Measurements from ENCODE around the gene JAML. TPM values are rescaled to one million over a fixed set of nuclear protein-coding genes. Genes with fewer than 3 reads are reported as not detected.
A peak's percentile ranks its signal among the peaks of the same experiment; 100 is the strongest.

JAML gene
- total RNA-seq, 2 experiments from 2014 or later: 67.5 to 71.4 TPM

DNA sequence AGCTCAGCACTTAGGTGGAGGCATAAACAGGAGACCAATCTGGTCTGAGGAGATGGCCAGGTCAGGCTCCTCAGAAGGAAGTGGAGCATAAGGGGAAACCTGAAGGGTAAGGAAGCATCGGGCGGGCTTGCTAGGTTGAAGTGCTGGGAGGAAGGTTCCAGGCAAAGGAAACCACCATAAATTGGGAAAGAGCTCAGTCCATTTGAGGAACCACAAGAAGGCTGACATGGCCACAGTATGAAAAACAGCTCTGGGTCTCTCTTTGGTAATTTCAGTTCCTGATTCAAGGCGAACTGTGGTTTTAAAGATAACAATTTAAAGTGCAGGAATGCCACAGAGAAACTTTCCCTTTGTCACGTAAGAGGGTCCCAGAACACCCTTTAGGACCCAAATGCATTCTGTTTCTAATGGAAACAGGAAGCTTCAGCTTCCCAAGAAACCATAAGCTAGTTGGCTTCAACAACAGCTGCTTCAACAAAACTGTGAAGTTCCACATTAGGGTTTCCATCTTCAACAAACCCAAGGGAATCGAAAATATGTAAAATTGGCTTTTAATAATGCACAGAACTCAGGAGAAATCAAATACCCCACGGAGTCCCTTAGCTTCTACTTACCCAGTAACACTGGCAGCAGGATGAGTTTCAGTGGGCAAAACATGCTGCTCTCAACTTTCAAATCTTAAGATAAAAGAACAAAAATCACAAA is 10.4 kb downstream of the JAML start:
- no peaks in the 10 kb centered on the region for H3K9me3 Mint-ChIP-seq
- peaks cover 88% of the 10 kb centered on the region for H3K4me1 Mint-ChIP-seq (ENCODE audit: low read depth)
- CTCF ChIA-PET: interaction anchor here (0.5 to 2.9 kb wide), 13 partner anchors 10 to 789 kb away, joined by 3 to 12 read pairs (median 6); partner anchors contain the start of gene JAML
- no peak for DNase-seq
- H3K36me3 Mint-ChIP-seq (ENCODE audit: low read depth): peaks cover 41% of the 10 kb centered on the region
- H3K27ac Mint-ChIP-seq: peak overlapping the region; percentile 100
- intact Hi-C loops (cut with micrococcal nuclease): no loop called here
- H3K4me3 Mint-ChIP-seq: peak overlapping the region; percentile 64
- H3K27me3 Mint-ChIP-seq (ENCODE audit: low read depth): no peaks in the 10 kb centered on the region

DNA sequence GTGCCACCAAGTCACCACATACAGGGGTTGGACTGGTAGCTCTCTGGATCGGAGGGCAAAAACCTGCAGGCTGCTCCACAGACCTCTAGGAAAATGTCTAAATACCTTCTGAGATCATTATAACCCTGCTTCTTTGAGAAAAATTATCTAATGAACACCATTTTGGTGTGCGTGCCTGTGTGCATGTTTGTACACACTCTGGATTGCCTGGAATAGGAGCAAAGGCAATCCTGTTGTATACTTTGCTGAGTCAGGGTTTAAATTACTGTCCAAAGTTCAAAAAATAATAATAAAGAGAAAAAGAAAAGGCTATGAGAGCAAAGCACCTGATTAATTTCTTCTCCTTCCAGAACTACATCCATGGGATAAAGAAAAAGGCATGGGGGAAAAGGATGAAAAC is 11.0 kb downstream of the JAML start:
- peaks cover 38% of the 10 kb centered on the region for H3K36me3 Mint-ChIP-seq (ENCODE audit: low read depth)
- intact Hi-C loops (cut with micrococcal nuclease): no loop called here
- no peak for DNase-seq
- peaks cover 88% of the 10 kb centered on the region for H3K4me1 Mint-ChIP-seq (ENCODE audit: low read depth)
- peak overlapping the region; percentile 28 for H3K4me3 Mint-ChIP-seq
- H3K27ac Mint-ChIP-seq: peak overlapping the region; percentile 100
- no peaks in the 10 kb centered on the region for H3K9me3 Mint-ChIP-seq
- H3K27me3 Mint-ChIP-seq (ENCODE audit: low read depth): no peaks in the 10 kb centered on the region
- CTCF ChIA-PET: interaction anchor here (0.8 to 1.8 kb wide), 7 partner anchors 11 to 82 kb away, joined by 3 to 12 read pairs (median 6); partner anchors contain the start of gene JAML

DNA sequence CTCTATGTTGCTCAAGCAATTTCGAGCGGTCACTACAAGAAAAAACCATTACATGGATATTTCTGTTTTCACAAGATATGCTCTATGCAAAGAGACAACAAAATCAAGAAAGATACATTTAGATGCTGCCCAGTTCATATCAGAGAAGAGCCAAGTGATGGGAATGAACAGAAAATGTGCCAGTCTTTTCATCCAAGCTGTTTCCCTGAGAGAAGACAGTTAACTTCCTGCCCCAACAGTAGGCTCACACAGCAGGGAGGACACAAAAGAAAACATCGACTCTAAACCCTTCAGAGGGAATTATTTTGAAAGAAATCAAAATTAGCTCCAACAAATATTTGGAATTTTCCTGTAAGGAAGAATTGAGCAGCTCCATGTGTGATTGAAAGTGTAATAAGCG is 11.6 kb downstream of the JAML start:
- H3K36me3 Mint-ChIP-seq (ENCODE audit: low read depth): peaks cover 35% of the 10 kb centered on the region
- peak overlapping the region; percentile 100 for H3K27ac Mint-ChIP-seq
- intact Hi-C loops (cut with micrococcal nuclease): no loop called here
- no peaks in the 10 kb centered on the region for H3K27me3 Mint-ChIP-seq (ENCODE audit: low read depth)
- CTCF ChIA-PET: interaction anchor here (1.2 to 1.9 kb wide), 4 partner anchors 11 to 15 kb away, joined by 3 to 12 read pairs (median 6); partner anchors contain the start of gene JAML
- peaks cover 85% of the 10 kb centered on the region for H3K4me1 Mint-ChIP-seq (ENCODE audit: low read depth)
- H3K4me3 Mint-ChIP-seq: no peak overlapping the region
- no peaks in the 10 kb centered on the region for H3K9me3 Mint-ChIP-seq
- DNase-seq: no peak

DNA sequence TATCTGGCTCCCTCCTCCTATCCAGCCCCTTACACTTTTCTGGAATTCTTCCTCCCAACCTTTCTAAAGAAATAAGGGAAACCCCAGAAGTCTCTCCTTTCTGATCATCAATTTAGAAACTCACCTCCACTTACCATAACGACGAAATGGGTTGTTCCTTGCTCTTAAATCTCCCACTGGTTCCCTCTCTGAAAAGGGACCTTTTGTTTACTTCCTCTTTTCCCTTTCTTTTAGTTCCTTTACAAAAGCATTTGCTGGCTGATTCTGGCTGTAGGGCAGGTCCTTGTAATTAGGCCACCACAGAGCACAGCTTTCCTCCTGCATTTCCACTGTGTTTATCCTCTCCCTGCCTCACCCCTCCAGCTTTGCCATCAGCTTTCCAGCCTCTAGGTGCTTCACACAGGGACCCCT is 12.0 kb downstream of the JAML start:
- Mint-ChIP-seq H3K9me3 (no peaks in the 10 kb centered on the region), H3K27ac (peak overlapping the region; percentile 100), H3K36me3 (ENCODE audit: low read depth) (peaks cover 39% of the 10 kb centered on the region), H3K27me3 (ENCODE audit: low read depth) (no peaks in the 10 kb centered on the region), H3K4me1 (ENCODE audit: low read depth) (peaks cover 85% of the 10 kb centered on the region), H3K4me3 (no peak overlapping the region)
- intact Hi-C loops (cut with micrococcal nuclease): no loop called here
- CTCF ChIA-PET: interaction anchor here (1.2 to 1.9 kb wide), 2 partner anchors 11 to 14 kb away, joined by 3 to 7 read pairs; partner anchors contain the start of gene JAML
- no peak for DNase-seq

DNA sequence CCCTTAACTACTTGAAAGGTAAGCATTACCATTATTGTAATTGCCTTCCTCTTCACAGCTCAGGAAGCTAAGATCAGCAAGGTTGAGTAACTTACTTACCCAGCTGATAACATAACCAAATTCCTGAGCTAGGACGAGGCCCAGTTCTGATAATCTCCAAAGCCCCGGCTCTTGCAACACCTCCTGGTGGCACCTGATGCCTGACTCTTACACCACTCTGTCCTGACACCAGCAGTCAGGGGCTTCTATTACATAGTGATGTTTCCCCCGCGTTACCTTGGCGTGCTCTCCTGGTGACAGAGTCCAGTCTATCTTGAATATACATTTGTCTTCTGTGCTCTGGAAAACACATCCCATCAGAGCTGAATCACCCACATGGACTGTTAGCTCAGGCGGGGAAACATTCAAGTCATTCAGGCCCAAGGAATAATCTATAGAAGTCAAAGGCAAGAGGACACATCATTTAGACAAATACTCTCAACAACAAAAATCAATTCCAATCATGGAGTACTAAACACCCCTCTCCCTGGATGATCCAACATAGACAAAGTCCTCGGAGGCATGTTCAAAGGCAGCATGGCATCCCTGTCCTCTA is 12.6 kb downstream of the JAML start:
- H3K36me3 Mint-ChIP-seq (ENCODE audit: low read depth): peaks cover 42% of the 10 kb centered on the region
- intact Hi-C loops (cut with micrococcal nuclease): no loop called here
- H3K9me3 Mint-ChIP-seq: no peaks in the 10 kb centered on the region
- peaks cover 83% of the 10 kb centered on the region for H3K4me1 Mint-ChIP-seq (ENCODE audit: low read depth)
- H3K4me3 Mint-ChIP-seq: no peak overlapping the region
- DNase-seq: no peak
- peak overlapping the region; percentile 6 for H3K27ac Mint-ChIP-seq
- CTCF ChIA-PET: interaction anchor here (0.8 to 1.9 kb wide), 5 partner anchors 10 to 59 kb away, joined by 3 to 7 read pairs (median 3); no protein-coding TSS in a partner anchor
- no peaks in the 10 kb centered on the region for H3K27me3 Mint-ChIP-seq (ENCODE audit: low read depth)

DNA sequence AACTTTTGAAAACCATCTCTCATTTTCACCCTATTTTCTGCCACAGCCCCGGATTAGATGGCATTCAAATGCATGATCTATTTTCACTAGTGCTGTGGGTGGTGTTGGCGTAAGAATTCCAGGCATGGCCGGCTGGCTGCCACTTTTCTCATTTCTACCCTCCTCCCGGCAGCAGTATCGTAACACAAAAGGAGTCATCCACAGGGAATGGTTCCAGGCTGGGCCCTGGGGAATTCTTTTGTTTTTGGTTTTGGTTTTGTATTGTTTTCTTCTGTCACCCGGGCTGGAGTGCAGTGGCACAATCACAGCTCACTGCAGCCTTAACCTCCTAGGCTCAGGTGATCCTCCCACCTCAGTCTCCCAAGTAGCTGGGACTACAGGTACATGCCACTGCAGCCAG is 13.8 kb downstream of the JAML start:
- Mint-ChIP-seq H3K9me3 (no peaks in the 10 kb centered on the region), H3K4me1 (ENCODE audit: low read depth) (peaks cover 75% of the 10 kb centered on the region), H3K36me3 (ENCODE audit: low read depth) (peaks cover 52% of the 10 kb centered on the region), H3K27ac (no peak overlapping the region), H3K27me3 (ENCODE audit: low read depth) (no peaks in the 10 kb centered on the region), H3K4me3 (no peak overlapping the region)
- CTCF ChIA-PET: interaction anchor here (0.7 to 1.2 kb wide), 5 partner anchors 9 to 30 kb away, joined by 3 to 4 read pairs (median 3); no protein-coding TSS in a partner anchor
- intact Hi-C loops (cut with micrococcal nuclease): no loop called here
- DNase-seq: no peak

DNA sequence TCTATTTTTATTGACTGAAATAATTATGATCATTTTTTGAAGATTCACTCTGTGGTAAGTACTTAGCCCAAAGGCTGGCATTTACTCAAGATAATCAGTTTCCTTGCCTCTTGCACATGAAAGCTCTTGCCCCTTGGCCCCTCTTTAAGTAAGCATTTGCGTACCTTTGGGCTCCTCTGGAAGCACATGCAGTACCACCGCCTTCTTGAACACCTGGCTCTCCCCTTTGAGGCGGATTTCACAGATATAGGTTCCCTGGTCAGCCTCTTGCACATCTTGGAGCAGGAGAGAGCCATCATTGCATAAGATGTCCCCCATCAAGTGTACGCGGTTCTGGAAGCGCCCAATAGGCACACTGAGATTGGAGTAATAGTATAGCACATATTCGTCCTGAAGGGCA is 14.5 kb downstream of the JAML start:
- H3K27ac Mint-ChIP-seq: no peak overlapping the region
- peaks cover 59% of the 10 kb centered on the region for H3K36me3 Mint-ChIP-seq (ENCODE audit: low read depth)
- H3K4me3 Mint-ChIP-seq: no peak overlapping the region
- no peaks in the 10 kb centered on the region for H3K27me3 Mint-ChIP-seq (ENCODE audit: low read depth)
- no peak for DNase-seq
- H3K4me1 Mint-ChIP-seq (ENCODE audit: low read depth): peaks cover 69% of the 10 kb centered on the region
- CTCF ChIA-PET: interaction anchor here (1.2 kb wide), 1 partner anchor 12 kb away, joined by 4 read pairs; no protein-coding TSS in a partner anchor
- intact Hi-C loops (cut with micrococcal nuclease): no loop called here
- no peaks in the 10 kb centered on the region for H3K9me3 Mint-ChIP-seq

DNA sequence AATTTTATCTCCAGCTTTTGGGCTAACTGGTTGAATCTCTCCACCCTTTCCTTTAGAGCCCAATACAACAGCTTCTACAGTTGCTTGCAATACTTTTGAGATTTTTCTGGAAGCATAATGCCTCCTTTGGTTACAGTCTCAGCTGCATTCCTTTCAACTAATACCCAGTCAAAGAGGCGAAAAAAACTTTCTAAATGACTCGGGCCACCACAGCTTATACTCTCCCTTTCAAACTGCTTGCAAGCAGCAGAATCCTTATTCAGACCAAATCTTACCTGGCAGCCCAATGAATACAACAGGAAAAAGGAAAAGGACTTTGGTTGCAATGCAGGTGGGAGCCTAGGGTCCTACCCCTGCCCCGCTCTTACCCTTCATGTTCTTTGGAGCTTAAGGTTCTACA is 15.8 kb downstream of the JAML start:
- H3K36me3 Mint-ChIP-seq (ENCODE audit: low read depth): peaks cover 60% of the 10 kb centered on the region
- H3K9me3 Mint-ChIP-seq: no peaks in the 10 kb centered on the region
- no peaks in the 10 kb centered on the region for H3K27me3 Mint-ChIP-seq (ENCODE audit: low read depth)
- peak overlapping the region; percentile 72 for H3K27ac Mint-ChIP-seq
- CTCF ChIA-PET: interaction anchor here (0.7 to 1.2 kb wide), 3 partner anchors 12 to 66 kb away, joined by 3 to 4 read pairs (median 3); partner anchors contain the start of gene JAML
- H3K4me3 Mint-ChIP-seq: no peak overlapping the region
- H3K4me1 Mint-ChIP-seq (ENCODE audit: low read depth): peaks cover 56% of the 10 kb centered on the region
- no peak for DNase-seq
- intact Hi-C loops (cut with micrococcal nuclease): loop anchor here (5.0 kb wide), 1 partner anchor 363 kb away; the partner anchor contains the start of gene ARCN1

DNA sequence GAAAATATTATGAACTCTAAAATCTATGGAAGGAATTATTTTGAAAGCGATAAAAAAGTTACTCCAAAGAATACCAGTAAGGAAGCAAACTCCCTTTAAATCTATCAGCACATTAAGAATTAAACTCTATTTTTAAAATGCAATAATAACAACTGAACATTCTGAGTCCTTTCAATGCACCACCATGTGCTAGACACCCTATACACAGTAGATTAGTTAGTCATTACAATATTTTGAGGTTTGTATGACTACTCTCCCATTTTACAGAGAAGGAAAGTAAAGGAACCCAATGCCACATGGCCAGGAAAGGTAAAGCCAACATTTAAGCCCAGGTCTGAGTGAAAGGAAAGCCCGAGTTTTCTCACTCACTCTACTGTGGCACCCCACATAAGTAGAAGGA is 17.7 kb downstream of the JAML start:
- H3K27me3 Mint-ChIP-seq (ENCODE audit: low read depth): no peaks in the 10 kb centered on the region
- H3K4me3 Mint-ChIP-seq: no peak overlapping the region
- peaks cover 37% of the 10 kb centered on the region for H3K4me1 Mint-ChIP-seq (ENCODE audit: low read depth)
- intact Hi-C loops (cut with micrococcal nuclease): loop anchor here (5.0 kb wide), 1 partner anchor 365 kb away; the partner anchor contains the start of gene ARCN1
- CTCF ChIA-PET: interaction anchor here (1.0 to 1.2 kb wide), 2 partner anchors 8 to 36 kb away, joined by 3 read pairs; no protein-coding TSS in a partner anchor
- peak overlapping the region; percentile 88 for H3K27ac Mint-ChIP-seq
- peaks cover 42% of the 10 kb centered on the region for H3K36me3 Mint-ChIP-seq (ENCODE audit: low read depth)
- no peak for DNase-seq
- H3K9me3 Mint-ChIP-seq: no peaks in the 10 kb centered on the region

DNA sequence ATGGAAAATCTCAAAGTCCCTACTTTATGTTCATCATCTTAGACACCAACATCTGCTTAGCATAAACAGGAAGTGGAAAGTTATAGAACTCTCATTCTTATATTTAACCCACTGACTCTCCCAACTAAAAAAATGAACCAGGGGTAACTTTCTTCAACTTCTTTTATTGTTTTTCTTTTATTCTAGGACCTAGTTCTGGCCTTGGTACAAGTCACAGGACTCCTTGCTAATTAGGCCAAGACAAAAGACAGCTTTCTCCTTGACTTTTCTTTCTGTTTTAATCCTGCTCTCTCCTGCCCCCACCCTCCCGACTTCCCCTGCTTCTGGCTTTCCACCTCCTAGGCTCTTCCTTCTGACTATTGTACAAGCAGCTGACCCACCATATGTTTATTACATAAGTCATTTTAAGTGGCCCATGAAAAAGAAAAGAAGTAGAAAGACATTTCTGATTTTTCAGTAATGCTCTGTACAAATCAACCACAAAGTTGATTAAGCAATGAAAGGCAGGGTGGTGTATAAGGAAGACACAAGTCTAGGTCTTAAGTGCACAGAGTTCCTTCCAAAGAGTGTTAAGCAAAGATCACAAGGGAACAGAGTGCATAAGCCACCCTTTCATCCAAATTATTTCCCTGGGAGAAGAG is 18.3 kb downstream of the JAML start:
- Mint-ChIP-seq H3K4me3 (peak overlapping the region; percentile 11), H3K36me3 (ENCODE audit: low read depth) (peaks cover 36% of the 10 kb centered on the region), H3K9me3 (no peaks in the 10 kb centered on the region), H3K27ac (peak overlapping the region; percentile 88), H3K27me3 (ENCODE audit: low read depth) (no peaks in the 10 kb centered on the region), H3K4me1 (ENCODE audit: low read depth) (peaks cover 32% of the 10 kb centered on the region)
- intact Hi-C loops (cut with micrococcal nuclease): loop anchor here (1.0 to 5.0 kb wide), 3 partner anchors 10 to 366 kb away; partner anchors contain the start of gene ARCN1
- no peak for DNase-seq
- CTCF ChIA-PET: interaction anchor here (1.5 kb wide), 1 partner anchor 35 kb away, joined by 4 read pairs; no protein-coding TSS in a partner anchor

DNA sequence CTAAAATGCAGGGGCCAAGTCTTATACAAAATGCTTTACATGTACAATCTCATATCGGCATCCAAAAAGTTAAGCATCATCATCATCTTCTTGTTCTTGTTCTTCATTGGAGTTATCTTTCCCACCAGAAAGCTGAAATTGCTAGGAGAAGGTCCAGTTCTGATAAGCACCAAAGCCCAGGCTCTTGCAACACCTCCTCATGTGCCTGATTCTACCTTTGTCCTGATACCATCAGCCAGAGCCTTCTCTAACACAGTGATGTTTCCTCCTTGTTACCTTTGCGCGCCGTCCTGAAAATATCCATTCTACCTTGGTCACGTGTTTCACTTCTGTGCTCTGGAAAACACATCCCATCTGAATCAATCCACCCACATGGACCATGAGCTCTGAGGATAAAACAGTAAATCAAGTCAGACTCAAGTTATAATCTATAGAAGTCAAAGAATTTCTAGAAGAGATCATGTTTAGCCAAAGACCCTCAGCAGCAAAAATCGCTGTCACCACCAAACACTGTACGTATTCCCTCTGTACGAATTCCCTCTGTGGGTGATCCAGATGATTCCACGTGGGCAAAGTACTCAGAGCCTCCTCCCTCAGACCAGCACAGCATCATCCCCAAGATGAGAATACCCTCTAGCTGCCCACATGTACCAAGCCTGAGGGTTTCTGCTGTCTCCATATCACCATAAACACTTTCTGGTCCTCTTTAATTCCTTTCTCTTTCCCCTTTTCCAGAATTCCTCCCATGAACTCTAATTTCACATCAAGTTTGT is 19.0 kb downstream of the JAML start:
- Mint-ChIP-seq H3K27me3 (ENCODE audit: low read depth) (no peaks in the 10 kb centered on the region), H3K36me3 (ENCODE audit: low read depth) (peaks cover 33% of the 10 kb centered on the region), H3K4me1 (ENCODE audit: low read depth) (peaks cover 26% of the 10 kb centered on the region), H3K27ac (peak overlapping the region; percentile 88), H3K4me3 (no peak overlapping the region), H3K9me3 (no peaks in the 10 kb centered on the region)
- intact Hi-C loops (cut with micrococcal nuclease): loop anchor here (1.0 to 5.0 kb wide), 3 partner anchors 11 to 367 kb away; partner anchors contain the start of gene ARCN1
- DNase-seq: no peak
- CTCF ChIA-PET: interaction anchor here (1.0 to 1.5 kb wide), 2 partner anchors 12 to 36 kb away, joined by 3 to 4 read pairs; no protein-coding TSS in a partner anchor

Data from activated naive CD4-positive, alpha-beta T cell treated with anti-CD3 and anti-CD28 coated beads for 36 hours (primary cell).